A549 (cell line): Measurements from ENCODE around the gene ARID3A. TPM values are rescaled to one million over a fixed set of nuclear protein-coding genes. Genes with fewer than 3 reads are reported as not detected.

ENCODE experiments used
- ATAC-seq, 2 experiments: fragments of 200-7000 bp in 1 of 2; fragments of >200 bp in 1 of 2; cut with Nextera tagmentation in 1 of 2; cut with Tn5 transposase in 1 of 2; 3 replicates each; pipeline versions ENCODE4 v1.8.0 to v1.9.1; 2018 to 2020; ENCODE audit warnings: mild to moderate bottlenecking in 1 of 2, moderate library complexity in 1 of 2
- CTCF ChIA-PET: fragments of 300-600 bp; sonication (Branson Sonifier 250); formaldehyde crosslinking; extraction: SDS; loops from one replicate; lab custom pipeline; 2021; ENCODE audit warnings: antibody characterized with exemption, inconsistent platforms; lab: Yijun Ruan, JAX
- POLR2A ChIA-PET: fragments of 350-600 bp; formaldehyde crosslinking; extraction: SDS; loops from one replicate; lab custom pipeline; 2021; ENCODE audit warnings: antibody characterized with exemption, inconsistent platforms; lab: Yijun Ruan, JAX
- DNase-seq, 2 experiments: peaks; one replicate each; pipeline versions ENCODE4 v3.0.0 to v3.0.0-alpha.2; 2011 to 2016; ENCODE audit warnings: low read depth in 1 of 2, low spot score in 1 of 2
- FAIRE-seq: peaks from 2 replicates; lab custom pipeline; 2011; peaks lifted over from hg19 to GRCh38; lab: Jason Lieb, UNC
- H3K27ac ChIP-seq, 2 experiments: fragments of >200 bp; sonication (Bioruptor Twin); formaldehyde crosslinking; 3 replicates each; pipeline ENCODE4 v1.5.1; 2016 to 2017
- H3K4me1 ChIP-seq: fragments of >200 bp; sonication (Bioruptor Twin); formaldehyde crosslinking; 3 replicates; pipeline ENCODE4 v1.6.1; 2016
- H3K4me2 ChIP-seq: fragments of >200 bp; sonication (Bioruptor Twin); formaldehyde crosslinking; 3 replicates; pipeline ENCODE4 v1.6.1; 2016
- H3K4me3 ChIP-seq: fragments of >200 bp; sonication (Bioruptor Twin); formaldehyde crosslinking; 3 replicates; pipeline ENCODE4 v1.5.1; 2016
- H3K9me3 ChIP-seq: fragments of >200 bp; sonication (Bioruptor Twin); formaldehyde crosslinking; 3 replicates; pipeline ENCODE4 v1.6.1; 2016
- BCL3 ChIP-seq: fragments of >200 bp; sonication (Bioruptor Twin); formaldehyde crosslinking; IDR thresholded peaks from 3 replicates; pipeline ENCODE4 v1.6.1; 2016
- CBX8 ChIP-seq: fragments of 200-600 bp; sonication (generic); IDR thresholded peaks from 2 replicates; pipeline ENCODE4 v1.6.1; 2016
- CHD2 ChIP-seq: fragments of 150-350 bp; IDR thresholded peaks from 2 replicates; pipeline ENCODE4 v1.6.1; 2014; ENCODE audit warnings: low read length; ENCODE audit not compliant: partially characterized antibody
- CTCF ChIP-seq: fragments of >200 bp; sonication (Bioruptor Twin); formaldehyde crosslinking; IDR thresholded peaks from 3 replicates; pipeline ENCODE4 v1.5.1; 2016
- E2F6 ChIP-seq: IDR thresholded peaks from 2 replicates; pipeline ENCODE4 v1.6.1; 2012; ENCODE audit warnings: low read depth, borderline replicate concordance
- EHF ChIP-seq: fragments of 250-450 bp; sonication (Bioruptor Pico); IDR thresholded peaks from 2 replicates; pipeline ENCODE4 v1.5.0; 2020; ENCODE audit warnings: mild to moderate bottlenecking
- ESRRA ChIP-seq: fragments of 150-350 bp; IDR thresholded peaks from 2 replicates; pipeline ENCODE4 v1.6.1; 2014; ENCODE audit warnings: mild to moderate bottlenecking, low read length, borderline replicate concordance
- GATA3 ChIP-seq: IDR thresholded peaks from 2 replicates; pipeline ENCODE4 v1.6.1; 2012; ENCODE audit warnings: borderline replicate concordance
- HES2 ChIP-seq: fragments of >200 bp; sonication (Bioruptor Twin); formaldehyde crosslinking; IDR thresholded peaks from 2 replicates; pipeline ENCODE4 v1.6.1; 2016
- HOXB13 ChIP-seq: fragments of 250-450 bp; sonication (Bioruptor Pico); IDR thresholded peaks from 2 replicates; pipeline ENCODE4 v1.5.0; 2020; ENCODE audit warnings: low read depth, mild to moderate bottlenecking, moderate library complexity
- JUN ChIP-seq, 2 experiments: fragments of >200 bp; sonication (Bioruptor Twin); formaldehyde crosslinking; IDR thresholded peaks; 2 replicates in 1 of 2; 3 replicates in 1 of 2; pipeline ENCODE4 v1.6.1; 2016 to 2017
- JUNB ChIP-seq: fragments of >200 bp; sonication (Bioruptor Twin); formaldehyde crosslinking; IDR thresholded peaks from 2 replicates; pipeline ENCODE4 v1.6.1; 2016
- MAFK ChIP-seq: fragments of 450-650 bp; IDR thresholded peaks from 2 replicates; pipeline ENCODE4 v1.6.1; 2014; ENCODE audit not compliant: partially characterized antibody
- MAX ChIP-seq: IDR thresholded peaks from 2 replicates; pipeline ENCODE4 v1.6.1; 2012
- MAZ ChIP-seq: fragments of 150-350 bp; IDR thresholded peaks from 2 replicates; pipeline ENCODE4 v1.6.1; 2014; ENCODE audit warnings: antibody characterized with exemption, low read depth, low read length, borderline replicate concordance
- NPAS2 ChIP-seq: fragments of 250-450 bp; sonication (Bioruptor Pico); IDR thresholded peaks from 2 replicates; pipeline ENCODE4 v1.8.0; 2022; ENCODE audit warnings: mild to moderate bottlenecking, moderate library complexity, borderline replicate concordance
- PHF8 ChIP-seq: fragments of 200-600 bp; sonication (generic); IDR thresholded peaks from 2 replicates; pipeline ENCODE4 v1.6.1; 2016; ENCODE audit warnings: low read depth, mild to moderate bottlenecking, antibody characterized with exemption, moderate library complexity, borderline replicate concordance
- POLR2A ChIP-seq: IDR thresholded peaks from 2 replicates; pipeline ENCODE4 v1.6.1; 2012; ENCODE audit warnings: mild to moderate bottlenecking, low read length
- POLR2AphosphoS2 ChIP-seq: conservative IDR thresholded peaks from 2 replicates; pipeline ENCODE4 v1.6.1; 2012; ENCODE audit warnings: low read length, improper control_type of control experiment, inconsistent platforms
- RARB ChIP-seq: fragments of 250-450 bp; sonication (Bioruptor Pico); IDR thresholded peaks from 2 replicates; pipeline ENCODE4 v1.8.0; 2021; ENCODE audit warnings: mild to moderate bottlenecking, moderate library complexity
- RNF2 ChIP-seq: fragments of 200-600 bp; sonication (generic); IDR thresholded peaks from 2 replicates; pipeline ENCODE4 v1.6.1; 2016; ENCODE audit warnings: low read depth, mild to moderate bottlenecking, antibody characterized with exemption, moderate library complexity, borderline replicate concordance
- TFCP2L1 ChIP-seq: fragments of 250-450 bp; sonication (Bioruptor Pico); IDR thresholded peaks from 2 replicates; pipeline ENCODE4 v1.5.0; 2021; ENCODE audit warnings: mild to moderate bottlenecking
- TP53 ChIP-seq: fragments of 250-450 bp; sonication (Bioruptor Pico); IDR thresholded peaks from 2 replicates; pipeline ENCODE4 v1.5.0; 2021; ENCODE audit warnings: mild to moderate bottlenecking, moderate library complexity
- WGBS: methylation state at CpG from one replicate; pipeline ENCODE4 v1.1.6; 2017; ENCODE audit errors: missing lambda C conversion rate; 5-methylcytosine and 5-hydroxymethylcytosine counted together
- polyA plus RNA-seq, 4 experiments: library from polyadenylated mRNA; depleted of rRNA in 3 of 4; stranded (reverse); fragments of >200 nt; fragmentation: RNase III in 1 of 4; extraction: RNeasy Plus Mini Kit Qiagen cat#74134 plus additional on column Dnase treatment in 1 of 4; gene quantifications; 2 replicates in 3 of 4; 3 replicates in 1 of 4; pipeline ENCODE4 v1.2.3, GENCODE V29; 2011 to 2017

ARID3A gene
- polyA plus RNA-seq, 2 of the 4 experiments (the other 2 are of a cell fraction) = 3.3 to 6.1 TPM

- peak; percentile 14 to 61; a peak in 5 of 6 replicates for ATAC-seq
These were observed 13.4 kb upstream of the ARID3A start for GRCh38 chr19:912181-913079.

GRCh38 chr19:913080-913748, 12.6 kb upstream of the ARID3A start, which contains the start of gene R3HDM4:
TSS of gene R3HDM4 (minus strand) at chr19:913219. CDS start at chr19:913157, 62 bp downstream.
- Histone ChIP-seq H3K27ac (peak within 1 kb of the TSS; percentile 98 to 100), H3K4me1 (peaks cover 26% of the 10 kb centered on the region), H3K4me3 (peak within 1 kb of the TSS; percentile 70), H3K9me3 (no peaks in the 10 kb centered on the region)
- DNase-seq (peak; percentile 54 to 61), ATAC-seq (peak; percentile 68 to 80), FAIRE-seq (no peak)
- 21% methylated on average over 13 of the region's 76 CpGs for WGBS
- TF ChIP-seq TFCP2L1 (CRISPR knock-in tag) = no peak
- no peak for TF ChIP-seq HOXB13 (CRISPR knock-in tag)
- TF ChIP-seq RARB = no peak
- no peak for TF ChIP-seq EHF
- no peak for TF ChIP-seq POLR2AphosphoS2
- TF ChIP-seq POLR2A = peak; percentile 38; the same call in 1 of the 2 replicates
- peak; percentile 30 to 81; a peak in 3 of 5 replicates for TF ChIP-seq JUN (IDR thresholded peaks at IDR 0.05)
- no peak for TF ChIP-seq RNF2
- TF ChIP-seq HES2 = no peak
- no peak for TF ChIP-seq CTCF
- TF ChIP-seq TP53 (CRISPR knock-in tag) = no peak
- TF ChIP-seq BCL3 = peak; percentile 57; the same call in 1 of the 3 replicates
- TF ChIP-seq, all 56 proteins: peak for 3
- ChIA-PET POLR2A (no interaction called here), CTCF (no interaction called here)
- peak within 1 kb of the TSS; percentile 78 for H3K4me2 ChIP-seq

More at GRCh38 chr19:912181-913079, 13.4 kb upstream of the ARID3A start:
- WGBS = 0% methylated on average over 2 of the region's 69 CpGs
- CTCF ChIA-PET = no interaction called here
- peaks cover 21% of the 10 kb centered on the region for H3K4me1 ChIP-seq
- FAIRE-seq (no peak), DNase-seq (no peak)
- TF ChIP-seq MAFK (no peak), PHF8 (0 out of 2 replicates have a peak, but pooled peaks have one; percentile 2), CBX8 (no peak)
- H3K9me3 ChIP-seq = no peaks in the 10 kb centered on the region
- H3K4me2 ChIP-seq = peak overlapping the region; percentile 78
- POLR2A ChIA-PET = no interaction called here
- H3K4me3 ChIP-seq = peak overlapping the region; percentile 70
- H3K27ac ChIP-seq = peak overlapping the region; percentile 98 to 100

GRCh38 chr19:916645-917322, 9.1 kb upstream of the ARID3A start:
- POLR2A ChIA-PET = no interaction called here
- TF ChIP-seq NPAS2 (CRISPR knock-in tag) (no peak), MAZ (no peak), GATA3 (no peak), MAX (no peak), POLR2A (no peak), CHD2 (no peak), TFCP2L1 (CRISPR knock-in tag) (no peak), PHF8 (no peak), E2F6 (no peak), HOXB13 (CRISPR knock-in tag) (no peak), CBX8 (no peak), JUNB (no peak), JUN (IDR thresholded peaks at IDR 0.05) (no peak), ESRRA (no peak)
- TF ChIP-seq, all 56 proteins: peak for 0
- CTCF ChIA-PET = no interaction called here
- DNase-seq (no peak), ATAC-seq (peak in 1 of 2 experiments; percentile 10; a peak in 3 of 6 replicates), FAIRE-seq (no peak)
- peaks cover 11% of the 10 kb centered on the region; the same call in 1 of the 3 replicates for H3K4me1 ChIP-seq
- peak overlapping the region; percentile 49 for H3K4me3 ChIP-seq
- H3K27ac ChIP-seq = peak overlapping the region; percentile 63 to 85
- peak overlapping the region; percentile 98 for H3K4me2 ChIP-seq
- H3K9me3 ChIP-seq = no peaks in the 10 kb centered on the region
- 65% methylated on average over 11 of the region's 35 CpGs for WGBS
